Tracheal epithelial cell (primary cell): Measurements from ENCODE around the gene PCSK6. TPM values are rescaled to one million over a fixed set of nuclear protein-coding genes. Genes with fewer than 3 reads are reported as not detected.

Source experiments
- total RNA-seq: library from RNA; depleted of rRNA; stranded (reverse); fragments of >200 nt; gene quantifications from 2 replicates; pipeline ENCODE4 v1.2.1, GENCODE V29; 2014

Gene PCSK6
- 1.7 and 4.5 TPM in 2 replicates for total RNA-seq

DNA sequence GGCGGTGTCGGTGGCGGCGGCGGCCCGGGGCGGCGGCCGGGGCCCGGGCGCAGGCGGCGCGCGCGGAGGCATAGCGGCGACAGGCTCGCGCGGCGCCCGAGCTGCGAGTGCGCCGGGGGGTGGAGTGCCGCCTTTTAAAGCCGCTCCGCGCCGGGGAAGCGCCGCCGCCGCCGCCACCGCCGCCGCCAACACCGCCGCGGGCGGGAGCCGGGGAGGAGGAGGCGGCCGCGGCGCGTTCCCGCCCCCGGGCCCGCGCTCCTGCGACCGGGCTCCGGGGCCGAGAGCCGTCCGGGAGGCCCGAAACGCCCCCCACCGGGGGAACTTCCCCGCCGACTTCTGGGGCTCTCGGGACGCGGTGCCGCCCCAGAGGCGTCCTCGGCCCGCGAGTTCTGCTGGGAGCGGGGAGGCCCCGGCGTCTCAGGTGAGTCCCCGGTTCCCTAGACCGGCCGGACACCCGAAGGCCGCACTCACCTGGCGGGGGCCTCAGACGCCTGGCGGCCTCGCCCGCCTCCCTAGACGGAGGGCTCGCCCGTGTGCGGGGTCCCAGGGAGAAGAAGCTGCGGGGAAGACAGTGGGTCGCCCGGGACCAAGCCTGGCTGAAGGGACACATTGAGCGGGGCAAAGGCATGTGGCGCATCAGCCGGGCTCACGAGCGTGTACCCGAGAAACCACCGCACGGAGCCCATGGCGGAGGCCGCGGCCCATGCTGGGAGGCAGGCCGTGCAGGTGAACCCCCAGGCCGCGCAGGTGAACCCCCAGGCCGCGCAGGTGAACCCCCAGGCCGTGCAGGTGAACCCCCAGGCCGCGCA lies at the start of gene PCSK6:
TSS of gene PCSK6 (minus strand) at position 109 of the 809 bp plus-strand sequence. CDS start at position 72, 37 bp downstream.

DNA sequence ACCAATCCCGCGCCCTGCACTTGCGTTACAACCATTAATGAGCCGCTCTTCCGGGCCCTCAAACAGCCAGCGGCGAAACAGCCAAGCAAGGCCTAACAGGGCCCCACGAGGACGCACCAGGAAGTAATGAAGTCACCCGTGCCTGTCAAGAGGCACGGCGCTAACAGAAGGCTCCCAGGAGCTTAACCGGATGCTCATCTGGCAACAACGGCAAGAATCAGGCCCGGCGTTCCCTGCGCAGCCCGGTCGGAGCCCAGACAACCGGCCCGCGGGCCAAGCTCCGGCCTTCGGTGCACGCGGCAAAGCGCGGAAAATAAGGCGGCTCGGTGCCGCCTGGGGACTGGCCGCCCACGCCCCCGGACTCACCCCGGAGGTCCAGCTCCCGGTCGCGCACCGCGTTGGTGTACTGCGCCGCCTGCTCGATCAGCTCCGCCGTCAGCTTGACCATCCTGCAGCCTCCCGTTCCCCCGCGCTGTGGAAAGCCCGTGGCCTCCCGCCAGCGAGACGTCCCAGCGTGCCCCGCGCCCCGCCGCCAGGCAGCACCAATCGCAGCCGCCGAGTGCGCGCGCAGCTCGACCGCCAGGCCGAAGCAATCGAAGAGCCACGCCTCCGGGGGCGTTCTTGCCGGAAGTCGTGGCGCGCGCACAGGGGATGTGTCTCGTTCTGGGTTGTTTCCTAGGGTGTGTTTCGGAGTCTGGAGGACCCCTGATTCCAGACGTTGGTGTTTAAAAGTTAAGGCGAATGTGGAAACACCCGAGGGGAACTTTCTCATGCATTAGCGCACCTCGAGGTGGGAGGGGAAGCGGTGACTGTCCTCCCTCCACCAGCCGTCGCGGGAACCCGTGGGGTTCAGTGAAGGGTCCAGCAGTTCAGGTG lies 194.5 kb downstream of the PCSK6 start, which contains the start of gene SNRPA1:
TSS of gene SNRPA1 (minus strand) at position 518 of the 876 bp plus-strand sequence. CDS start at position 448, 70 bp downstream.

DNA sequence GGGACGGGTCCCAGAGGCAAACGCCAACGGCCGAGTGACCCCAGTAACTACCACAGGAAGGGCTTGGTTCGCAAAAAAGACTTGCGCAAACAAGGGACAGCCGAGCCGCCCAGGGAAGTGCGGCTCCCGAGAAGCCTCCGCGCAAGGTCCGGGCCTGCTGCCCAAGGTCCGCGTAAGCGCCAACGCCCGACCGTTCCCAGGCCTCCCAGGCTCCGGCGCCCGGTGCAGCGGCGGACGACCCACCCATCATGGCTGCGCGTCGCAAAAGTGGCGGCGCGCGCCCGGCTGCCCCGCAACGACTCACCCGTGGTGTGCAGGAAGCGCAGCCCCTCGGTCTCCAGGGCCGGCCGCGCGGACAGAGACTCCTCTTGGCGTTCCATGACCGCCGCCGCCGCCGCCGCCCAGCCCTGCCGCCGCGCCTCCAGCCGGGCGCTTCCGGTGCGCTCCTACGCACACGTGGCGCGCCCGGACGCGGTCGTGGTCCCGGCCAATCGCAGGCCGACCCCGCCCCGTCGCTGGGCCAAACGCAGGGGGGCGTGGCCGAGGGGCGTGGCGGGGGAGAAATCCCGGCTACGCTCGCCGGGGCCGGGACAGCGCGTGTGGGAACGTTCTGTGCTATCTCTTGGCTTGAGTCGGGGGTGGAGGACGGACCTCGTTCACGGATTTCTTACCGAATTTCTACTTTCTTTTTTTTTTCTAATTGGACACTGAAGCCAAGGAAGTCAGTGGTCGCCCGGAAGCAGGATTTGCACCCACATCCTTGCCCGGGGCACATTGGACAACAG lies 212.3 kb downstream of the PCSK6 start, which contains the start of gene SELENOS:
TSS of gene SELENOS (minus strand) at position 448 of the 785 bp plus-strand sequence. CDS start at position 380, 68 bp downstream.

Other genes starting within 250 kb of the PCSK6 start
- gene CHSY1, start 237.7 kb downstream of the PCSK6 start, total RNA-seq = 14.7 and 28.2 TPM in 2 replicates
- gene SELENOS, start 212.2 kb downstream of the PCSK6 start, total RNA-seq = 73.3 and 97.4 TPM in 2 replicates
- 8.7 and 14.9 TPM in 2 replicates for gene SNRPA1, start 194.5 kb downstream of the PCSK6 start, total RNA-seq
- 23.9 and 24.1 TPM in 2 replicates for gene TM2D3, start 162.7 kb upstream of the PCSK6 start, total RNA-seq
- gene TARS3, start 234.8 kb upstream of the PCSK6 start, total RNA-seq = 10.9 and 15.7 TPM in 2 replicates